K562 (cell line): ENCODE results near the gene KHNYN. TPM values are rescaled to one million over a fixed set of nuclear protein-coding genes. Genes with fewer than 3 reads are reported as not detected.
A peak's percentile ranks its signal among the peaks of the same experiment; 100 is the strongest.

Source experiments
- ATAC-seq: fragments of 200-7000 bp; cut with Tn5 transposase; 3 replicates; pipeline ENCODE4 v1.9.1; 2020; ENCODE audit warnings: moderate library complexity
- BruUV-seq: library from RNA; stranded (reverse); fragments of 400-500 nt; replicated peaks from 2 replicates; lab custom pipeline; 2021; lab: Mats Ljungman, UMichigan
- CTCF ChIA-PET: fragments of 300-600 bp; formaldehyde crosslinking; extraction: SDS; loops from one replicate; lab custom pipeline; 2021; ENCODE audit warnings: low intra/inter-chr PET ratio; lab: Yijun Ruan, JAX
- POLR2A ChIA-PET: fragments of 300-600, 350-650 bp; sonication (Branson Sonifier 250); formaldehyde crosslinking; extraction: SDS; loops from one replicate; lab custom pipeline; 2021; ENCODE audit warnings: antibody characterized with exemption, inconsistent platforms; lab: Yijun Ruan, JAX
- DNase-seq, 4 experiments: peaks; one replicate each; pipeline versions ENCODE4 v3.0.0 to v3.0.0-alpha.2; 2011 to 2018; ENCODE audit warnings: low spot score in 3 of 4, mixed read lengths in 3 of 4; ENCODE audit errors: extremely low read depth in 1 of 4
- FAIRE-seq: peaks from 2 replicates; lab custom pipeline; 2011; peaks lifted over from hg19 to GRCh38; lab: Jason Lieb, UNC
- H2AFZ ChIP-seq: 2 replicates; pipeline ENCODE4 v1.6.0; 2011; ENCODE audit warnings: low read depth, low read length, control low read depth, inconsistent platforms
- H3K27ac ChIP-seq: fragments of 200-600 bp; 3 replicates; pipeline ENCODE4 v1.8.0; 2011; ENCODE audit warnings: low read depth, mild to moderate bottlenecking, control low read depth, inconsistent platforms, low read length, moderate library complexity, mixed read lengths; ENCODE audit errors: extremely low read depth
- H3K27me3 ChIP-seq, 2 experiments: fragments of 300-600 bp in 1 of 2; 2 replicates in 1 of 2; 3 replicates in 1 of 2; pipeline versions ENCODE4 v1.6.0 to v1.8.0; 2011; ENCODE audit warnings: inconsistent platforms in 2 of 2, low read length in 2 of 2, mild to moderate bottlenecking in 1 of 2, mixed read lengths in 1 of 2, moderate library complexity in 1 of 2; ENCODE audit not compliant: control insufficient read depth in 2 of 2, insufficient read depth in 2 of 2
- H3K36me3 ChIP-seq: fragments of 300-600 bp; 3 replicates; pipeline ENCODE4 v1.8.0; 2011; ENCODE audit warnings: mild to moderate bottlenecking, low read length, inconsistent platforms; ENCODE audit not compliant: control insufficient read depth, insufficient read depth
- H3K4me1 ChIP-seq, 2 experiments: fragments of 200-600 bp in 1 of 2; replicated peaks in 1 of 2; 2 replicates in 1 of 2; 3 replicates in 1 of 2; pipeline versions ENCODE4 v1.5.1 to v1.8.0; 2011; ENCODE audit warnings: inconsistent platforms in 2 of 2, low read length in 2 of 2, mild to moderate bottlenecking in 1 of 2, mixed read lengths in 1 of 2, moderate library complexity in 1 of 2; ENCODE audit not compliant: control insufficient read depth in 2 of 2, insufficient read depth in 2 of 2
- H3K4me2 ChIP-seq: 2 replicates; pipeline ENCODE4 v1.6.1; 2011; ENCODE audit warnings: low read length, control low read depth, inconsistent platforms, mixed read lengths; ENCODE audit not compliant: insufficient read depth
- H3K4me3 ChIP-seq: fragments of 200-600 bp; sonication (generic), shearing (Covaris generic); 2 replicates; pipeline ENCODE4 v1.5.1; 2016; ENCODE audit warnings: control low read depth, inconsistent platforms
- H3K79me2 ChIP-seq: fragments of 200-600 bp; 3 replicates; pipeline ENCODE4 v1.8.0; 2011; ENCODE audit warnings: low read length, inconsistent platforms; ENCODE audit not compliant: control insufficient read depth, insufficient read depth
- H3K9ac ChIP-seq, 2 experiments: 2 replicates each; pipeline versions ENCODE4 v1.6.0 to v1.6.1; 2011; ENCODE audit warnings: low read depth in 2 of 2, low read length in 2 of 2, control low read depth in 1 of 2, inconsistent platforms in 1 of 2, mild to moderate bottlenecking in 1 of 2, mixed read lengths in 1 of 2; ENCODE audit not compliant: insufficient read depth in 1 of 2
- H3K9me1 ChIP-seq: one replicate; pipeline ENCODE4 v1.6.0; 2011; ENCODE audit warnings: inconsistent platforms, mild to moderate bottlenecking, low read length, moderate library complexity; ENCODE audit not compliant: control insufficient read depth, insufficient read depth
- H3K9me3 ChIP-seq: replicated peaks from 2 replicates; pipeline ENCODE4 v1.5.1; 2011; ENCODE audit warnings: low read depth, low read length, inconsistent platforms; ENCODE audit not compliant: control insufficient read depth, insufficient read depth
- H4K20me1 ChIP-seq: replicated peaks from 2 replicates; pipeline ENCODE4 v1.6.1; 2011; ENCODE audit warnings: low read length, inconsistent platforms, mixed read lengths; ENCODE audit not compliant: control insufficient read depth, insufficient read depth
- KLF6 ChIP-seq: fragments of 250-450 bp; sonication (Bioruptor Pico); IDR thresholded peaks from 2 replicates; pipeline ENCODE4 v1.4.0; 2020; ENCODE audit warnings: mild to moderate bottlenecking, moderate library complexity, borderline replicate concordance
- RBM22 ChIP-seq: fragments of 200-400 bp; formaldehyde crosslinking; IDR thresholded peaks from 2 replicates; pipeline ENCODE4 v1.6.1; 2018; ENCODE audit warnings: low read length, low read depth; ENCODE audit not compliant: poor library complexity, severe bottlenecking
- WGBS: fragments of 100-300 bp; shearing (Covaris generic); methylation state at CpG from one replicate; pipeline ENCODE4 v1.1.6; 2016; ENCODE audit warnings: low coverage, mixed read lengths; ENCODE audit not compliant: insufficient coverage; ENCODE audit errors: missing lambda C conversion rate; 5-methylcytosine and 5-hydroxymethylcytosine counted together
- in situ Hi-C: fragments of 300-500 bp; cut with MboI; formaldehyde crosslinking; loops from 4 replicates; pipeline ENCODE4 v1.15.0; 2018; ENCODE audit warnings: inconsistent platforms, mixed read lengths
- intact Hi-C: fragments of 100-400 bp; cut with micrococcal nuclease; formaldehyde crosslinking; loops from 2 replicates; pipeline ENCODE4 v1.14.2; 2022
- polyA plus RNA-seq, 8 experiments: library from polyadenylated mRNA; depleted of rRNA in 4 of 8; stranded (reverse) in 5 of 8; unstranded in 3 of 8; fragments of >200 nt; fragmentation: Nextera tagmentation in 2 of 8; fragmentation: Illumina TruSeq in 1 of 8; extraction: Ambion mirVana in 2 of 8; extraction: Trizol in 1 of 8; gene quantifications; 2 replicates each; pipeline versions ENCODE4 v1.2.1 to v1.2.3, GENCODE V29; 2011 to 2014; ENCODE audit warnings: inconsistent platforms in 1 of 8, missing spikeins in 1 of 8
- total RNA-seq, 7 experiments: library from RNA; depleted of rRNA in 6 of 7; stranded (reverse); fragments of >200 nt in 6 of 7; fragmentation: Illumina TruSeq in 2 of 7; extraction: Trizol in 2 of 7; gene quantifications; 2 replicates each; pipeline versions ENCODE4 v1.2.1 to v1.2.3, GENCODE V29; 2011 to 2021; ENCODE audit warnings: low replicate concordance in 1 of 7

The KHNYN gene
- total and polyA plus RNA-seq, 9 of the 15 experiments (the other 6 are each of a cell fraction or from before 2014, with no cell fraction given), result 0.76 to 26.0 (median 14.1) TPM

GRCh38 chr14:24428628-24429394 lies 943 bp upstream of the KHNYN start:
- no TSS peak for BruUV-seq
- peaks cover 16% of the 10 kb centered on the region; the same call in 2 of the 3 replicates for H3K36me3 ChIP-seq
- no peak for TF ChIP-seq KLF6 (CRISPR knock-in tag)
- no peak for TF ChIP-seq RBM22
- peaks cover 5% of the 10 kb centered on the region; the same call in 1 of the 2 replicates for H4K20me1 ChIP-seq
- CTCF ChIA-PET, result interaction anchor here (0.7 to 1.0 kb wide), 2 partner anchors 17 to 95 kb away, joined by 3 read pairs; no protein-coding TSS in a partner anchor
- peaks cover 41 to 53% of the 10 kb centered on the region in 2 experiments for H3K4me1 ChIP-seq
- H2AFZ ChIP-seq, result peak overlapping the region; percentile 79
- peak overlapping the region; percentile 92; the same call in 1 of the 2 replicates for H3K4me2 ChIP-seq
- no peaks in the 10 kb centered on the region for H3K27me3 ChIP-seq
- intact Hi-C loops, result no loop called here
- no peaks in the 10 kb centered on the region; the same call in 1 of the 2 replicates for H3K9me3 ChIP-seq
- WGBS, result 89% methylated on average over 8 of the region's 18 CpGs
- H3K79me2 ChIP-seq, result peaks cover 12% of the 10 kb centered on the region
- H3K9ac ChIP-seq, result peak overlapping the region; percentile 83 to 84; a peak in 3 of 4 replicates
- no peak for ATAC-seq
- H3K4me3 ChIP-seq, result no peak overlapping the region
- in situ Hi-C loops, result no loop called here
- peaks cover 3% of the 10 kb centered on the region for H3K9me1 ChIP-seq
- no peak for FAIRE-seq
- DNase-seq, result no peak
- H3K27ac ChIP-seq, result peak overlapping the region; percentile 85; the same call in 2 of the 3 replicates
- POLR2A ChIA-PET, result interaction anchor here (0.7 to 3.9 kb wide), 3 partner anchors 8 to 12 kb away, joined by 3 to 43 read pairs (median 3); partner anchors contain the start of gene SDR39U1
